ENCODE measurements around the gene ANKS1A.

- TF ChIP-seq JUN (IDR thresholded peaks at IDR 0.05) = no peak
- TF ChIP-seq CTCF (IDR thresholded peaks at IDR 0.05) = no peak
- TF ChIP-seq PHF8 (IDR thresholded peaks at IDR 0.05; ENCODE audit: borderline replicate concordance, low read depth) = no peak
- no peak for TF ChIP-seq MAX (IDR thresholded peaks at IDR 0.05)
- TF ChIP-seq HDAC2 (IDR thresholded peaks at IDR 0.05) = no peak
Measured at GRCh38 chr6:34947561-34947960, 58.5 kb downstream of the ANKS1A start.

Data from A549 (cell line).